ENCODE measurements around the gene ASCC3. TPM values are rescaled to one million over a fixed set of nuclear protein-coding genes. Genes with fewer than 3 reads are reported as not detected.

The ASCC3 gene
- total RNA-seq, 1 donor from 2014 or later = 12.7 TPM

- H3K4me1 ChIP-seq = no peaks in the 10 kb centered on the region
- no peak for TF ChIP-seq CTCF (IDR thresholded peaks at IDR 0.05)
- no peaks in the 10 kb centered on the region for H3K9me3 ChIP-seq
- H3K4me3 ChIP-seq = no peak overlapping the region
- no peak overlapping the region for H3K27ac ChIP-seq
- intact Hi-C loops (cut with DNase I) = no loop called here
- DNase-seq (ENCODE audit: low spot score in 2 of 2) = no peak
- H3K27me3 ChIP-seq = no peaks in the 10 kb centered on the region
- no peaks in the 10 kb centered on the region for H3K36me3 ChIP-seq
Measured at GRCh38 chr6:100482698-100483097, 398.4 kb downstream of the ASCC3 start.

GRCh38 chr6:100479179-100480035 lies 401.7 kb downstream of the ASCC3 start:
- peak; percentile 38 to 71 (median 57) for TF ChIP-seq CTCF (IDR thresholded peaks at IDR 0.05)
- intact Hi-C loops (cut with DNase I) = loop anchor here (1.0 to 10.0 kb wide), 3 partner anchors 185 to 477 kb away; no protein-coding TSS in a partner anchor
- no peak for DNase-seq (ENCODE audit: low spot score in 2 of 2)

GRCh38 chr6:100475554-100476320 lies 405.4 kb downstream of the ASCC3 start:
- no peaks in the 10 kb centered on the region for H3K27me3 ChIP-seq
- intact Hi-C loops (cut with DNase I) = loop anchor here (10.0 kb wide), 1 partner anchor 189 kb away; no protein-coding TSS in a partner anchor
- TF ChIP-seq CTCF (IDR thresholded peaks at IDR 0.05) = no peak
- H3K4me3 ChIP-seq = no peak overlapping the region
- H3K36me3 ChIP-seq = no peaks in the 10 kb centered on the region
- DNase-seq (ENCODE audit: low spot score in 2 of 2) = no peak
- no peaks in the 10 kb centered on the region for H3K4me1 ChIP-seq
- no peaks in the 10 kb centered on the region for H3K9me3 ChIP-seq
- no peak overlapping the region for H3K27ac ChIP-seq

More at GRCh38 chr6:100479179-100480035, 401.7 kb downstream of the ASCC3 start:
- H3K4me3 ChIP-seq = no peak overlapping the region
- H3K4me1 ChIP-seq = no peaks in the 10 kb centered on the region
- no peak overlapping the region for H3K27ac ChIP-seq
- H3K36me3 ChIP-seq = no peaks in the 10 kb centered on the region
- H3K9me3 ChIP-seq = no peaks in the 10 kb centered on the region
- H3K27me3 ChIP-seq = no peaks in the 10 kb centered on the region

GRCh38 chr6:100473182-100473581 lies 407.9 kb downstream of the ASCC3 start:
- Histone ChIP-seq H3K27ac (no peak overlapping the region), H3K36me3 (no peaks in the 10 kb centered on the region), H3K4me3 (no peak overlapping the region), H3K9me3 (no peaks in the 10 kb centered on the region), H3K4me1 (no peaks in the 10 kb centered on the region), H3K27me3 (peaks cover 6% of the 10 kb centered on the region)
- no peak for DNase-seq (ENCODE audit: low spot score in 2 of 2)
- intact Hi-C loops (cut with DNase I) = loop anchor here (10.0 kb wide), 1 partner anchor 192 kb away; no protein-coding TSS in a partner anchor
- no peak for TF ChIP-seq CTCF (IDR thresholded peaks at IDR 0.05)

GRCh38 chr6:100472674-100473073 lies 408.5 kb downstream of the ASCC3 start:
- Histone ChIP-seq H3K9me3 (no peaks in the 10 kb centered on the region), H3K36me3 (no peaks in the 10 kb centered on the region), H3K27ac (no peak overlapping the region), H3K27me3 (peaks cover 11% of the 10 kb centered on the region), H3K4me3 (no peak overlapping the region), H3K4me1 (no peaks in the 10 kb centered on the region)
- no peak for TF ChIP-seq CTCF (IDR thresholded peaks at IDR 0.05)
- intact Hi-C loops (cut with DNase I) = loop anchor here (10.0 kb wide), 1 partner anchor 192 kb away; no protein-coding TSS in a partner anchor
- DNase-seq (ENCODE audit: low spot score in 2 of 2) = no peak

Measured in ascending aorta (tissue), 2 donors.